Smooth muscle cell (in vitro differentiated cells): ENCODE results near the gene KAT6B. TPM values are rescaled to one million over a fixed set of nuclear protein-coding genes. Genes with fewer than 3 reads are reported as not detected.
A peak's percentile ranks its signal among the peaks of the same experiment; 100 is the strongest.

Experiments
- DNase-seq: peaks from one replicate; lab custom pipeline; 2025; ENCODE audit not compliant: unreplicated experiment; lab: John Stamatoyannopoulos, UW
- H2AFZ ChIP-seq: fragments of 200-600 bp; sonication (generic); 2 replicates; pipeline ENCODE4 v1.6.0; 2016; ENCODE audit warnings: antibody characterized with exemption, low read depth, mild to moderate bottlenecking
- H3F3A ChIP-seq: fragments of 200-600 bp; sonication (generic); 2 replicates; pipeline ENCODE4 v1.6.0; 2017; ENCODE audit warnings: antibody characterized with exemption, low read depth
- H3K27ac ChIP-seq: fragments of 200-600 bp; sonication (generic); 2 replicates; pipeline ENCODE4 v1.5.1; 2016; ENCODE audit warnings: low read depth, mild to moderate bottlenecking
- H3K27me3 ChIP-seq: fragments of 200-600 bp; sonication (generic); 2 replicates; pipeline ENCODE4 v1.6.1; 2016; ENCODE audit warnings: low read depth, mild to moderate bottlenecking
- H3K36me3 ChIP-seq: fragments of 200-600 bp; sonication (generic); 2 replicates; pipeline ENCODE4 v1.5.1; 2016; ENCODE audit warnings: low read depth
- H3K4me1 ChIP-seq: fragments of 200-600 bp; sonication (generic); 2 replicates; pipeline ENCODE4 v1.5.1; 2016; ENCODE audit warnings: low read depth
- H3K4me2 ChIP-seq: fragments of 200-600 bp; sonication (generic); 2 replicates; pipeline ENCODE4 v1.6.0; 2016; ENCODE audit warnings: mild to moderate bottlenecking
- H3K4me3 ChIP-seq: fragments of 200-600 bp; sonication (generic); 2 replicates; pipeline ENCODE4 v1.5.1; 2016; ENCODE audit warnings: mild to moderate bottlenecking
- H3K79me2 ChIP-seq: fragments of 200-600 bp; sonication (generic); 2 replicates; pipeline ENCODE4 v1.6.0; 2016; ENCODE audit warnings: low read depth, mild to moderate bottlenecking
- H3K9ac ChIP-seq: fragments of 200-600 bp; sonication (generic); 2 replicates; pipeline ENCODE4 v1.6.0; 2016; ENCODE audit warnings: low read depth
- H3K9me3 ChIP-seq: fragments of 200-600 bp; sonication (generic); replicated peaks from 2 replicates; pipeline ENCODE4 v1.5.1; 2016; ENCODE audit warnings: low read depth
- H4K20me1 ChIP-seq: fragments of 200-600 bp; sonication (generic); 2 replicates; pipeline ENCODE4 v1.6.0; 2016; ENCODE audit warnings: low read depth
- WGBS: methylation state at CpG from one replicate; pipeline ENCODE4 v1.1.7; 2016; ENCODE audit warnings: low lambda C conversion rate; 5-methylcytosine and 5-hydroxymethylcytosine counted together
- polyA plus RNA-seq: library from polyadenylated mRNA; unstranded; fragments of >200 nt; fragmentation: Nextera tagmentation; extraction: Ambion mirVana; gene quantifications from 2 replicates; pipeline ENCODE4 v1.2.1, GENCODE V29; 2016
- total RNA-seq: library from RNA; depleted of rRNA; stranded (reverse); fragments of >200 nt; gene quantifications from 2 replicates; pipeline ENCODE4 v1.2.3, GENCODE V29; 2014
- TF ChIP-seq, protein P1 (sequence below): fragments of 200-600 bp; sonication (generic); IDR thresholded peaks from 2 replicates; pipeline ENCODE4 v1.5.1; 2017; ENCODE audit warnings: borderline replicate concordance, mild to moderate bottlenecking, antibody characterized with exemption; ENCODE audit not compliant: insufficient read depth, poor library complexity, severe bottlenecking

Gene KAT6B
- total and polyA plus RNA-seq, 2 experiments from 2014 or later, result 9.0 to 19.8 TPM

DNA sequence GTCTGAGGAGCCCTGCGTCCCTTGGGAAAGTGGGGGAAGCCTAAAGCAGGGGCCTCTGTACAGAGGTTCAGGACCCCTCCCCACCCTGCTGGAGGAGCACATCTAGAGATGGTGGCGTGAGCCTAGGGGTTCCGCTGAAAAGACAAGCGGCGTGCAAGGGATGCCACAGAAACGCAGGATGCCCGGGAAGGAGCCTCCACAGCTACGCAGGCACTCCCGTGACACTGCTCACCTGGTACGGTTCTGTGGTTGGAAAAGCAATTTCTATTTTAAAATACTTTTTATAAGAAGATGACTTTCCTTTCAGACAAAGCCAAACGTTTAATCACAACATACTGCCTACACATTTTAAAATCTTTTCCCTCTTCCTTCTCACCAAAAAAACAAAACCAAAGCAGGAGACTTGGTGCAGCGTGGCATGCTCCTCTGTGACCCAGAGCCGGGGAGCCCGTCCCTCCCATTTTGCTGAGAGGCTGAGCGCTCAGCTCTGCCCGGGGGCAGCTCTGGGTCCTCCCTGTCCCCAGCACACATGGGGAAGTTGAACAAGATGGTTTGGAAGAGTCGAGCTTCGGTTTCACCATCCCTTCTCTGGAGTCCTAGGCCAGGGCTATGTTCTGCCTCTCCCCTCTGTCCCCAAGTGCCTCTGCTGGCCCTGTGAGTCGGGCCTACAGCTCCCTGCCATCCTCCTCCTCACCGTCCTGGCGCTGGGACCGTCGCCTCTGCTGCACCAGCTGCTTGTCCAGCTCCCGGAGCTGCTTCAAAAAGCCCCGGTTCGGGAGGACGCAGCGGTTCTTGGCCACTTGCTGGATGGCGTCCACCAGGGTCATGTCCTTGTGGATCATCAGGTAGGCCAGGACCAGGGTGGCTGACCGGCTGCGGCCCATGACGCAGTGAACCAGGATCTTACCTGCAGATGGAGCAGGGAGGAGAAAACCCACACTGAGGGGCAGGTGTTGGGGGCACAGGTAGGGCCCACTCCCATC, 211.1 kb downstream of the KAT6B start:
- Histone ChIP-seq H2AFZ (no peak overlapping the region), H3K9me3 (no peaks in the 10 kb centered on the region), H4K20me1 (no peaks in the 10 kb centered on the region), H3K79me2 (no peaks in the 10 kb centered on the region), H3F3A (no peaks in the 10 kb centered on the region), H3K4me1 (no peaks in the 10 kb centered on the region), H3K9ac (no peak overlapping the region), H3K27me3 (no peaks in the 10 kb centered on the region), H3K36me3 (no peaks in the 10 kb centered on the region), H3K4me3 (no peak overlapping the region), H3K4me2 (no peak overlapping the region), H3K27ac (no peak overlapping the region)
- DNase-seq, result no peak
- 96% methylated on average over 32 of the region's 32 CpGs for WGBS
- TF ChIP-seq, protein P1, sequence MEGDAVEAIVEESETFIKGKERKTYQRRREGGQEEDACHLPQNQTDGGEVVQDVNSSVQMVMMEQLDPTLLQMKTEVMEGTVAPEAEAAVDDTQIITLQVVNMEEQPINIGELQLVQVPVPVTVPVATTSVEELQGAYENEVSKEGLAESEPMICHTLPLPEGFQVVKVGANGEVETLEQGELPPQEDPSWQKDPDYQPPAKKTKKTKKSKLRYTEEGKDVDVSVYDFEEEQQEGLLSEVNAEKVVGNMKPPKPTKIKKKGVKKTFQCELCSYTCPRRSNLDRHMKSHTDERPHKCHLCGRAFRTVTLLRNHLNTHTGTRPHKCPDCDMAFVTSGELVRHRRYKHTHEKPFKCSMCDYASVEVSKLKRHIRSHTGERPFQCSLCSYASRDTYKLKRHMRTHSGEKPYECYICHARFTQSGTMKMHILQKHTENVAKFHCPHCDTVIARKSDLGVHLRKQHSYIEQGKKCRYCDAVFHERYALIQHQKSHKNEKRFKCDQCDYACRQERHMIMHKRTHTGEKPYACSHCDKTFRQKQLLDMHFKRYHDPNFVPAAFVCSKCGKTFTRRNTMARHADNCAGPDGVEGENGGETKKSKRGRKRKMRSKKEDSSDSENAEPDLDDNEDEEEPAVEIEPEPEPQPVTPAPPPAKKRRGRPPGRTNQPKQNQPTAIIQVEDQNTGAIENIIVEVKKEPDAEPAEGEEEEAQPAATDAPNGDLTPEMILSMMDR, result no peak

DNA sequence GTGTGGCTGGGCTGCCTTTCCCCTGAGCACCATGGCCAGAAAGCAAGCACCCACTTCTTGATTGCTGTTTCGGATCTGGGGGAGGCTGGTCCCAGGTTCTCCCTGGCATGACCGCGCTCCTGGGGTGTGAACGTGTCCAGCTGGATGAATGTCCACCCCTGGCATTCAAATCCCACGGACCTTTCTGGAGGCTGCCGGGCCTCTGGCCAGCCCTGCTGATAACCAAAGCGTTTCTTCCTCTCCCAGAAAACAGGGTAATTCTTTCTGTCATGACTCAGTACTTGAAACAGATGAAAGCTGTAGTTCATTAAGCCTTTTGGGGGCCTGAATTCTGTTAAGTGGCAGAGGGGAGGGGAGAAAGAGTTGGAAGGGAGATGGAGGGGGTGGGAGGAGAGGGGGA, 211.9 kb downstream of the KAT6B start:
- WGBS, result 21% methylated on average over 7 of the region's 7 CpGs
- no peaks in the 10 kb centered on the region for H4K20me1 ChIP-seq
- H3K27me3 ChIP-seq, result no peaks in the 10 kb centered on the region
- H3K79me2 ChIP-seq, result no peaks in the 10 kb centered on the region
- H3K4me2 ChIP-seq, result peak overlapping the region; percentile 40
- no peaks in the 10 kb centered on the region for H3K4me1 ChIP-seq
- no peak overlapping the region for H3K4me3 ChIP-seq
- no peaks in the 10 kb centered on the region for H3F3A ChIP-seq
- H3K36me3 ChIP-seq, result no peaks in the 10 kb centered on the region
- H3K27ac ChIP-seq, result no peak overlapping the region
- H3K9me3 ChIP-seq, result no peaks in the 10 kb centered on the region
- no peak overlapping the region for H2AFZ ChIP-seq
- no peak for DNase-seq
- no peak overlapping the region for H3K9ac ChIP-seq
- TF ChIP-seq, protein P1, result no peak

DNA sequence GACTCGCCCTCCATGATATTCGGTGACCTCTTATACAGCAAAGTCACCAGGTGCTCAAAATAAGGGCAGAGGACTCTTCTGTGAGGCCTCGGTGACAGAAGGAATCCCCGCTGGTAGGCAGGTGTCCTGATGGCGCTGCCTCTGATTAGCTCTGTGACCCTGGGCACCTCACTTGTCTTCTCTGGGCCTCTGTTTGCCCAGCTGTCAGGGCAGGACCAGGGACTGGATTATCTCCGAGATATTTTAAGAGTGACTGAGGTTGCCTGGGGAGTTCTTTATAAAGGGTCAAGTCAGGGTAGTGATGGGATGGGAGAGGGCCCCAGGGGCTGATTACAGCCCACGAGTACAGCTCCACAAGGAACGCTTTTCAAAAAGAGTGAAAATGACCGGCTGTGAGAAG, 214.2 kb downstream of the KAT6B start:
- Histone ChIP-seq H3K9me3 (no peaks in the 10 kb centered on the region), H3K79me2 (no peaks in the 10 kb centered on the region), H3K27me3 (no peaks in the 10 kb centered on the region), H3K36me3 (no peaks in the 10 kb centered on the region), H3K4me1 (no peaks in the 10 kb centered on the region), H3K4me2 (no peak overlapping the region), H3K9ac (no peak overlapping the region), H3F3A (no peaks in the 10 kb centered on the region), H2AFZ (no peak overlapping the region), H3K27ac (no peak overlapping the region), H3K4me3 (no peak overlapping the region), H4K20me1 (no peaks in the 10 kb centered on the region)
- TF ChIP-seq, protein P1, result no peak
- DNase-seq, result no peak
- WGBS, result 95% methylated on average over 9 of the region's 9 CpGs
